Right lung (tissue), 5 donors: ENCODE measurements around the gene TOR3A. TPM values are rescaled to one million over a fixed set of nuclear protein-coding genes. Genes with fewer than 3 reads are reported as not detected.

Source experiments
- DNase-seq, 2 donors: peaks; one replicate each; pipeline ENCODE4 v3.0.0-alpha.2; 2013
- polyA plus RNA-seq, 5 donors: library from polyadenylated mRNA; unstranded; fragments of 120-200 nt; gene quantifications; one replicate each; pipeline versions ENCODE4 v1.2.1 to v1.2.3, GENCODE V29; 2013; ENCODE audit warnings: inconsistent platforms in 1 of 5, low replicate concordance in 1 of 5; ENCODE audit not compliant: insufficient read length in 5 of 5, insufficient read depth in 1 of 5

Gene TOR3A
- polyA plus RNA-seq, 5 donors = 21.9 to 29.4 (median 25.5) TPM

DNA sequence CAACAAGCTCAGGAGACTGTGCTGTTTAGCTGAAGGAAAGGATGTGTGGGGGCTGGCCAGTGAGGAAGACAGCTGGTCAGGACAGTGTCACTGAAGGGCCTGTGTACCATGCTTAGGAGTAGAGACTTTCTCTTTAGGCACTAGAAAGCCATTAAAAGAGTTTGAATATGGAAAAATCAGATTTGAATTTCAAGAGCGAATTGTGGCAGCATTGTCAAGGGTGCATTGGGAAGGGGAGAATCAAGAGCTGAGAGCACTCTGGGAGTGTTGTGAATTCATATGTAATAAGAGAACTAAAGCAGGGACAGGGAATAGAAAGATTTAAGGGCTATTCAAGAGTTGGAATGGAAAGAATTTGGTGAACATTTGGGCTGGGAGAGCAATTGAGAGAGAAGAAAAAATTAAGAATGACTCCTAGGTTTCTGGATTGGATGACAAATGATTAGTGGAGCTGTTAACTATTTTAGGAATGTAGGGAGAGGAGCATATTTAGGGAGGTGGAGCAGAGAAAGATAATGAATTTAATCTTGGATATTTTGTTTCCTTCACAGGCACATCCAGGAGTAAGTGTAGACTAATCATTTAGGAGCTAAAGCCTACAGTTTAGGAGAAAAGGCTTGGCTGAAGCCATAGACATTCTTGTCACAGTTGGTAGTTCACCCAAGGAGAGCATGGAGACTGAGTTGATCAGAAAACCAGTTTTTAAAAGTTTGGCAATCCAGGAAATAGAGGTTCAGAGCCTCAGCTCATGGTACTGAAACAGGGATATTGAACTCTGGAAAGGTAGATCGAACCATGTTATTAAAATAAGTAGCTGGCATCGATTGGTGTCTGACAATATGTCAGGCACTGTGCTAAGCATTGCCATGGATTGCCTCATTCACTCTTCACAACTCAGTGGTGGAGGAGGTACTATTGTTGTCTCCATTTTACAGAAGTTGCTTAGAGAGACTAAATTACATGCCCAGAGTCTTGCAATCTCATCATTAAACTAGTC lies 23.1 kb upstream of the TOR3A start:
- DNase-seq = no peak

DNA sequence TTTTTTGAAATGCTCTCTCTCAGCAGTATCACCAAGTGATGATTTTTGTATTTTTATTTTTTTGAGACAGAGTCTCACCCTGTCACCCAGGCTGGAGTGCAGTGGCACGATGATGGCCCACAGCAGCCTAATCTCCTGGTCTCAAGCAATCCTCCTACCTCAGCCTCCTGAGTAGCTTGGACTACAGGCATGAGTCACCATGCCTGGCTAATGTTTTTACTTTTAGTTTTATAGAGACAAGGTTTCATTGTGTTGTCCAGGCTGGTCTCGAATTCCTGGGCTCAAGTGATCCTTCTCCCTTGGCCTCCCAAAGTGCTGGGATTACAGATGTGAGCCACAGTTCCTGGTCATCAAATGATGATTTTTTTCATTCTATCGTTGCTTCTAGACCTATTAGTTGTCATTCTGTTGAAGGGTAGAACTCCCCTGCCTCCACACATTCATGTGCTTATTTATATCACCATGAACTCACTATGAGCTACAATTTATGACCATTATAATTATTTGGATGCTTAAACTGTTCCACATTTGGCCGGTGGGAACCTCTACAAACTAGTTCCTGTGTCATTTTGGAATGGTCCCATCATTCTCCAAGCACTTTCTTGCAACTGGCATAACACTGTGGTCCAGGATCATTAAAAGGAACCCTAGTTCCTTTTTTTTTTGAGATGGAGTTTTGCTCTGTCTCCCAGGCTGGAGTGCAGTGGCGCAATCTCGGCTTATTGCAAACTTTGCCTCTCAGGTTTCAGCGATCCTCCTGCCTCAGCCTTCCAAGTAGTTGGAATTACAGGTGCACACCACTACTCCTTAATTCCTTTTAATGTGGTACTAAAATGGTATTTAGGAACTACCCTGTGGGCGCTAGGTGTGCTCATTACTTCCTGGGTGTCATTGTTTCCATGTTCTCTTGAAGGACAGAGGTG lies 20.2 kb upstream of the TOR3A start:
- no peak for DNase-seq

DNA sequence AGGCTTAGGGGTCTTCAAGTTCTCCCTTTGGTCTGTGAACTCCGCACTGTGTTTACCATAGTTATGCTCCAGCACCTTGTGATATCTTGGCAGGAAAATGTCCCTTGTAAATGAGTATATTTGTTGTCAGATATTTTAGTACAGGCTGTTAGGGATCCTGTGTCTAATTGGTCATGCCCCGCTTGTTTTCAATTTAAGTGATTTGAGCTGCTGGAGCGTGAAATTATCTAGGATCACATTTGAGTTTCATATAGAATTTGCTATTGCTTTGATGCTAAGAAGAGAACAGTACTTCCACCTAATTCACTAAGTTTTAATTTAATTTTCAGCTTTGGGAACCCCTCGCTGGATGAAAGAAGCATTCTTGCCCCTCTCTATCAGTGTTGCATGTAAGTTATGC lies 15.4 kb upstream of the TOR3A start:
- DNase-seq = no peak

- no peak for DNase-seq
These were observed 4.5 kb upstream of the TOR3A start for GRCh38 chr1:179077396-179077795.

DNA sequence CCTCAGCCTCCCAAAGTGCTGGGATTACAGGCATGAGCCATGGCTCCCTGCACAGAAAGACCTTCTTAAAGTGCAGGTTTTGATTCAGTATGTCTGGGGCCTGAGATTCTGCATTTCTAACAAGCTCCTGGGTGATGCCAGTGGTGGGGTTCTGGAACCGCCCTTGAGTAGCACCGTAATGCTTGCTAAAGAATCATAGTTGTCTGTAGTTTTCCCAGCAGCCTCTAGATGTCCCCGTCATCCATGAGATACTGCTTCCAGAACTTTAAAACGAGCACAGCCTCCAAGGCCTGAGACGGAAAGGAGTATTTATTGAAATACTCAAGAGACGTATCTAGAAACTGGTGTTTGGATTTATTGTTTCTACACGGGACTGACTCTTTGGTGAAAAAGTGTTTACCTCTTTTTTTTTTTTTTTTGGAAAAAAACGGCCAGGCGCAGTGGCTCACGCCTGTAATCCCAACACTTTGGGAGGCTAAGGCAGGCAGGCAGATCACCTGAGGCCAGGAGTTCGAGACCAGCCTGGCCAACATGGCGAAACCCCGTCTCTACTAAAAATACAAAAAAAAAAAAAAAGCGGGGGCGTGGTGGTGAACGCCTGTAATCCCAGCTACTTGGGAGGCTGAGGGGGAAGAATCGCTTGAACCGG lies 2.6 kb upstream of the TOR3A start:
- DNase-seq = peak in 1 of 2 donors; percentile 62

DNA sequence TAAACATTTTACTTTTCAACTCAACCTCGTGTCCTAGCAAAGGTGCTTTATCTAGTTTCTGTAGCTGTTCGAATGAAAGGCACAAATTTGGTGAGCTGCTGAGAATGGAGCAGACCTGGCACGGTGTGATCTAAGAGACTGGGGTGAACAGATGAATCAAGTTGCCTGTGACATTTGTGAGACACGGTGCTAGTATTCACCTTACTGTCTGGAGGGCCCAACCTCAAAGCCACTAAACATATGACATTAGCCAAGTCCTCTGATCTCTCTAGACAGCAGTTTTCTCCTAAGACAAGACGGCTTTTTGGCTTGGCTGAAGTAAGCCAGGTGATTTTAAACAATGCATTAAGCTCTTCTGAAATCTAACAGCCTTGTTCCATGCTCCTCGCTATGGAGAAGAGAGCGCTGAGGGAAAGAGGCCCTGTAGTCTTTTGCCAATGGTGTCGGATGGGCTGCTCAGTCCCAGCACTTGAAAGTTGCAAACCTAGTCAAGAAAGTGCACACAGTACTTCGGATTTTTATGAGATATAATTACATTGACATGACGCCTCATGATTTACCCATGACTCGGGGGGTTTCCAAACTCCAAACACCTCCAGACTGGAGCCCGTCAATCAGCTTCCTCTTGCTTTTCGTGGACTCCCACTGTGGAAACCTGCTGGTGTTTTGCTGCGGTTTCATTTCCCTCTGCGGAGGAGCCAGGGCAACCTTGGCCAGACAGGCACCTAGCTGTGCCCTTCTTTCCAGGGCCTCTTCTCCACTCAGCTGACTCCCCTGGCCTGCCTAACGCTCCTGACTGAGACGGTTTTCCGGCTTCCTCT lies 794 bp upstream of the TOR3A start:
- DNase-seq = no peak

DNA sequence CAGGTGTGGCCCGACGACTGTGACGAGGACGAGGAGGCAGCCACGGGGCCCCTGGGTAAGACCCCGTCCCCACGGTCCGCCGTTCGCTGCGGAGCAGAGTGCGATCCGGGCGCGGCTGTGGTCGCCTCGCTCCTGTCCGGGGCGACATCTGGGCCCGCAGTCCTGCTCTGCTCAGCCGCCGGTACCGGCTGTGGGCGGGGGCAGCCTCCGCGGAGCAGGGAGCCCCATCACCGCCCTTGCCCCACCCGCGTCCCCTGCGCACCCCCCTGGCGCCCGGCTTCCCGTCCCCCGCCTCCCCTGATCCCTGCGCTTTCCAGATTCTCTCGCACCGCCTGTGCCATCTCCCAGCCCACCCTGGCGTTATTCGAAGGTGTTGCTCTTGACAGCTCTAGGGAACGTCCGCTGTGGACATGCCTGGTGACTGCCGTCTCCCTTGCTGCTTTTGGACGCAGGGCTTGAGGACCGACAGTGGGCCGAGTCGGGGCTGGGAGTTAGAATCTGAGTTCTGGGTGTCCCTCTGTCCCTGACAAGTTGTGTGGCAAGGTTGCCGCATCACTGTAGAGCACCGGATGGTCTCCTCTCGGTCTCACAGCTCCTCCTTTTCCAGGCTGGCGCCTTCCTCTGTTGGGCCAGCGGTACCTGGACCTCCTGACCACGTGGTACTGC lies 596 bp downstream of the TOR3A start:
- no peak for DNase-seq

DNA sequence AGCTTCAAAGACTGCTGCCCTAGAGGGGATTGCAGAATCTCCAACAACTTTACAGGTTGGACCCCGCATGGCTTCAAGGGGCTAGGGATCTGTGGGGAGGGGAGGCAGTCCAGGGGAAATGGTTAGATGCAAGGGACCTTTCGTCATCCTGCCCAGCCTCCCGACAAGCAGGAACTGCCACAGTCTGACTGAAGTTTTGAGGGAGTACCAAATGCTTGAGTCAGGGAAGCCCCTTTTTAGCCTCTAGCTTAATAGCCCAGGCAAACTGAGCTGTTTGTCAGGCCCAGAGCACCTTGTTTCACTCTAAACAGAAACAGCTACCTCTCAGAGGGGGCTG lies 1.1 kb downstream of the TOR3A start:
- DNase-seq = no peak

DNA sequence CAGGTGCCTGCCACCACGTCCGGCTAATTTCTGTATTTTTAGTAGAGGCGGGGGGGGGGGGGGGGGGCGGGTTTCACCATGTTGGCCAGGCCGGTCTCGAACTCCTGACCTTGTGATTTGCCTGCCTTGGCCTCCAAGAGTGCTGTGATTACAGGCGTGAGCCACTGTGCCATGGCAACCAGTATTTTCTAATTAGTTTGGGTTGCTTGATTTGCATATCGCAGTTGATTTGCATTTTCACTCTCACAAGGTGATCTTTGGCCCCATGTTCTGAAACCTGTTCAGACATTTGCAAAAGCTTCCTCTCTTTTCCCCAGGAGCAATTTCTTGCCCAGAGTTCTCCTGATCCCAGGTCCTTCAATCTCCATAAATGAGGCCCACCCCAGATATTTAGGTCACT lies 1.7 kb downstream of the TOR3A start:
- no peak for DNase-seq

GRCh38 chr1:179087665-179088064 lies 5.8 kb downstream of the TOR3A start:
- DNase-seq = no peak

DNA sequence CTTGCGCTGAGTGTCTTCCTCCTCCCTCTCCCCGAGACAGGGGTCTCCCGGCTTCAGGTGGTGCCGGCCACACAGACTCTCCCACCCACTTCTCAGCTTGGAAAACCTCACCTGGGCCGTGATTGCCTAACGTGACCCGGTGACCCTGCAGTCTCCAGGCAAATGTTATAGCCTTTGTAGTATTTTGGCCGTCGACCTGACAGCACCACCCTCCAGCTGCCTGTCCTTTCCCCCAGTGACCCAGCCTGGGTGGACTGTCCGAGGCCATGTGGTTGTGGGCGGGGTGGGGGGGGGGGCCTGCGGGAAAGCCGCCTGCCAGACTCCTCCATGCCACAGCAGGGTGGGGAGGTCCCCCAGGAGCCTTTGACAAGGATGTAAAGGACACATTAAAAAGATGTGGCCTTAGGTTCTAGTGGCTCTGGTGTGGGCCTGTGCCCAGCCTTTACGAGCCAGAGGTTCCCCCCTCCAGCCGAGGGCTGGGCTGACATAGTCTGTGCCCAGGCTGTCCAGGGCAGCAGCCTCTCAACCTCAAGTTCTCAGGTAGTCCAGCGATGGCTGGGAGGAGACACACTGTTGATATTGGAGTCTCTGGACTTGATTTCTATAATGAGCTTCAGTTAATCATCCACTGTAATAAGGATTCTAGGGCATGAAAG lies 8.1 kb downstream of the TOR3A start:
- no peak for DNase-seq

DNA sequence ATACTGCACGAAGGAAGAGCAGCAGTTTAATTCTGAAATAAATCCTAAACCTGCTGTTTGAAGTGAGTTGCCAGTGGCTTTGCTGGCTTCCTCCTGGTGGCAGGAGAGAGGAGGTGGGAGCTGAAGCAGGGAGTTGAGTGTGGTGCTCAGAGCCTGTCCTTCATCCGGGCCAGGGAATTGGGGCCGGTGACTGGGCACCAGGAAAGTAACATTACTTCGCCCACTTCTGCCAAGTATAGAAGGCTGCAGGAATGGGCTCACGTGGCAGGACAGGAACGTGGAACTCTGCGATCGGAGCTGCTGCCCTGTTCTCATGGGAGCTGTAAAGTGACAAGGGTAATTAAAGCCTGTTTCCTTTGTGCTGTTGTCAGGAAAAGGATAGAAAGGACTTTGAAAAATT lies 8.7 kb downstream of the TOR3A start:
- DNase-seq = no peak

DNA sequence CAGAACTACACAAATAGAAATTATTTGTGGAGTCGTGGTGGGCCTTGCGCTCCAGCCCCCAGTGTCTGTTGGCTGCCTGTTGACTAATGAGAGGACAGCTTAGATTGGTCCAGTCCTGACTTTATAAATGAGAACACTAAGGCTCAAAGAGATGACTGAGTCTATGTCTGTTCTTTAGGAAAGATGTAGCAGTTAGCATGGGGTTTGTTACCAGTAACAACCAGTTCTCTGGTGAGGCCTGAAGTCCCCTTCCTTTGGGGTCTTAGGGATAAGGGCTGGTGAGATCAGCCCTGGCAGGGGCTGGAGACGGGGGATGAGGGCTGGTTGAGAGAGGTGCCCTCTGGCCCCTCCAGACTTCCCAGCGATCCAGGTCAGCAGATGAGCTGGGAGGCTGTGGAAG lies 9.1 kb downstream of the TOR3A start:
- DNase-seq = no peak

GRCh38 chr1:179091691-179092165 lies 9.9 kb downstream of the TOR3A start:
- DNase-seq = no peak

DNA sequence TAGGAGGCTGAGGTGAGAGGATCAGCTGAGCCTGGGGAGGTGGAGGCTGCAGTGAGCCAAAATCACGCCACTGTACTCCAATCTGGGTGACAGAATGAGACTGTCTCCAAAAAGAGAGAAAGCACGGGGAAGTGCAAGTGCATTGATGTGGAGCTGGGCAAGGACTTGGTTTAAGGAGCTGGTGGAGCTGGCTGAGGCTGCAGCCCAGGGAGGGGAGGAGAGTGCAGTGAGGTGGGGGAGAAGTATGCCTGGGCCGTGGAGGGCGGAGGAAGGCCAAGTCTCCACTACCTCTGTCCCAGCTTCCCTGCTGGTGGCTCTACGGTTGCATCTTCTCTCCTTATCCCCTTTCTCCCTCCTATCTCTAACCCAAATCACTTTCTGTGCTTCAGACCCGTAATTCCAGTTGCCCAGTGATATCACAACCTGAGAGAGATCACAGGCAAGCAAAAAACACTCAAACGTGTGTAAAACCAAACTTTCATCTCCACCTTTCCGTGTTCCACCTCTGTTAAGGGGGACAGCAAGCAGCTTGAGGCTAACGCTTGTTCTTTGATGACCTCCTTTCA lies 11.1 kb downstream of the TOR3A start:
- DNase-seq = no peak

DNA sequence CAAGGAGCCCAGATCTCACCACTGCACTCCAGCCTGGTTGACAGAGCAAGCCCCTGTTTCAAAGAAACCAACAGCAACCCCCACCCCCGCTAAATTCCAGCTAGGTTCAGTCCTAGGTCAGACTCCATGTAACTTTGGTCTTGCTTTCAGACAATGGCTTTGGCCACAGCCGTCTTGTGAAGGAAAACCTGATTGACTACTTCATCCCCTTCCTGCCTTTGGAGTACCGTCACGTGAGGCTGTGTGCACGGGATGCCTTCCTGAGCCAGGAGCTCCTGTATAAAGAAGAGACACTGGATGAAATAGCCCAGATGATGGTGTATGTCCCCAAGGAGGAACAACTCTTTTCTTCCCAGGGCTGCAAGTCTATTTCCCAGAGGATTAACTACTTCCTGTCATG lies 12.9 kb downstream of the TOR3A start:
- DNase-seq = peak in 1 of 2 donors; percentile 38

DNA sequence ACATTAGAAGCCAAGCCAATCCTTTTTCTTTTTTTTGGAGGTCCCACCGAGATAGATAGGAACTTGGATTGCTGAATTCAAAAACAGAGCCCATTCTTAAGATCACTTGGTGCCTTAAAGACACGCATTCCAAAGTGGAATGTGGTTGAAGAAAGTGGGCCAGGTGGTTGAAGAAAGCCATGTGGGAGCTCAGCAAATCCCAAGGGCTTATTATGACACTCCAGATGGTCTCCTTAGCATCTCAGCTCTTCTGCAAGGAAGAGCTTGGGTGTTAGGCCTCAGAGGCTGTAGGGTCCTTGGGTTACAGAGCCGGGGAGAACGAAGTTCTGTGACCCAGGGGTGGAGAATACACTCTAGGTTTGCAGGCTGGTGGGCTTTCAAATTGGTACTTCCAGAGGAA lies 13.5 kb downstream of the TOR3A start:
- DNase-seq = no peak

- no peak for DNase-seq
These were observed 14.1 kb downstream of the TOR3A start for GRCh38 chr1:179095924-179096323.

DNA sequence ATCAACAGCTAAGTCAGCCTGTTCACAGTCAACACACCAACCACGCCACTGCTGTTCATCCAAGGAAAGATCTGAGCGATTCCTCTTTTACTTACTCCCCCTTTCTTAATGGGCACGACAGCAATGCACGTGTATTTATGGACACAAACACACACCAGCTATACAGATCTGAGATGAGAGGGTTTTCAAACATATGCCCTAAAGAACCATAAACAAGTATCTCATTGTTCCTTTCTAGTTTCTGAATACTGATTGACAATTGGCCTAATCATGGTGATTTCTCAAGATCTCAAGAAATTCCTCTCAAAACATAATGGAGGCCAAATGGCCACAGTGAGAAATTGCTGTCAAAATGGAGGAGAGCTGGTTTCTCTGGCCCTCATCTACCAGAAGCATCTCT lies 18.0 kb downstream of the TOR3A start:
- no peak for DNase-seq

DNA sequence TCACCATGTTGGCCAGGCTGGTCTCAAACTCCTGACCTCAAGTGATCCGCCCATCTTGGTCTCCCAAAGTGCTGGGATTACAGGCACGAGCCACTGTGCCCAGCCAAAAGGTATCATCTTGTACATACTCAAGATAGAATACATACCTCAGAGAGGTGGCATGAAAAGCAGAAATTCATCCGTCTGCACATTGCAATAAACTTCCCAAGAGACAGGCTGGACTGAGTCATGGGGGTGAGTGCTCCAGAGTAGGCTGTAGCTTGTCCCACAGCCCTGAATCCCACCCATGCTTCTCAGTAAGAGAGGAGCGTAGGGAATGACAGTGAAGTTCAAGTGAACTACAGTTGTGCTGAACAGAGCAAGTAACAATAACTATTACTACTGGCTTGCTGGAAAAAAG lies 19.7 kb downstream of the TOR3A start:
- no peak for DNase-seq
